ENCODE data around the gene VSTM2B.
"Not testable (repeated sequence)": the region's sequence is repeated elsewhere in the genome, so short reads cannot be mapped to it uniquely, and the experiment has no call there.

Gene VSTM2B

GRCh38 chr19:29547361-29547960, 21.7 kb downstream of the VSTM2B start:
- DNase-seq (ENCODE audit: low read depth): no peak

- no peak for DNase-seq (ENCODE audit: low read depth)
Measured at GRCh38 chr19:29547981-29548380, 22.2 kb downstream of the VSTM2B start.

GRCh38 chr19:29548483-29549085, 22.8 kb downstream of the VSTM2B start:
- no peak for DNase-seq (ENCODE audit: low read depth)

- DNase-seq (ENCODE audit: low read depth): no peak
Measured at GRCh38 chr19:29549105-29550070, 23.6 kb downstream of the VSTM2B start.

GRCh38 chr19:29550896-29551295, 25.1 kb downstream of the VSTM2B start:
- DNase-seq (ENCODE audit: low read depth): no peak

GRCh38 chr19:29551774-29552173, 26.0 kb downstream of the VSTM2B start:
- DNase-seq (ENCODE audit: low read depth): no peak

GRCh38 chr19:29552454-29553280, 26.9 kb downstream of the VSTM2B start:
- DNase-seq (ENCODE audit: low read depth): no peak

GRCh38 chr19:29554149-29554548, 28.4 kb downstream of the VSTM2B start:
- no peak for DNase-seq (ENCODE audit: low read depth)

GRCh38 chr19:29559110-29559509, 33.3 kb downstream of the VSTM2B start:
- not testable (repeated sequence) for DNase-seq (ENCODE audit: low read depth)

- no peak for DNase-seq (ENCODE audit: low read depth)
Measured at GRCh38 chr19:29559743-29560142, 33.9 kb downstream of the VSTM2B start.

- no peak for DNase-seq (ENCODE audit: low read depth)
Measured at GRCh38 chr19:29560313-29561075, 34.7 kb downstream of the VSTM2B start.

- DNase-seq (ENCODE audit: low read depth): no peak
Measured at GRCh38 chr19:29561601-29562000, 35.8 kb downstream of the VSTM2B start.

- no peak for DNase-seq (ENCODE audit: low read depth)
Measured at GRCh38 chr19:29562299-29563297, 36.8 kb downstream of the VSTM2B start.

- DNase-seq (ENCODE audit: low read depth): no peak
Measured at GRCh38 chr19:29563486-29564101, 37.8 kb downstream of the VSTM2B start.

GRCh38 chr19:29564574-29565005, 38.8 kb downstream of the VSTM2B start:
- no peak for DNase-seq (ENCODE audit: low read depth)

GRCh38 chr19:29565171-29565570, 39.4 kb downstream of the VSTM2B start:
- no peak for DNase-seq (ENCODE audit: low read depth)

GRCh38 chr19:29566496-29567054, 40.8 kb downstream of the VSTM2B start:
- DNase-seq (ENCODE audit: low read depth): no peak

- no peak for DNase-seq (ENCODE audit: low read depth)
Measured at GRCh38 chr19:29567366-29567915, 41.6 kb downstream of the VSTM2B start.
